Loucy (cell line): ENCODE measurements around the gene PRKAR1A.
"Not testable (repeated sequence)": the region's sequence is repeated elsewhere in the genome, so short reads cannot be mapped to it uniquely, and the experiment has no call there.

ENCODE experiments used
- H2AFZ ChIP-seq: fragments of 200-600 bp; sonication (generic); 2 replicates; pipeline ENCODE4 v1.6.0; 2016; ENCODE audit warnings: antibody characterized with exemption, mild to moderate bottlenecking, low read length, moderate library complexity
- H3F3A ChIP-seq: fragments of 200-600 bp; 2 replicates; pipeline ENCODE4 v1.6.0; 2016; ENCODE audit warnings: antibody characterized with exemption, low read depth, mild to moderate bottlenecking
- H3K27me3 ChIP-seq: fragments of 200-600 bp; sonication (generic); 2 replicates; pipeline ENCODE4 v1.6.1; 2014; ENCODE audit warnings: low read length, mild to moderate bottlenecking; ENCODE audit not compliant: insufficient read depth, poor library complexity, severe bottlenecking
- H3K36me3 ChIP-seq: fragments of 200-600 bp; sonication (generic); 2 replicates; pipeline ENCODE4 v1.6.1; 2016; ENCODE audit warnings: low read length; ENCODE audit not compliant: insufficient read depth
- H3K4me1 ChIP-seq: fragments of 200-600 bp; sonication (generic); 2 replicates; pipeline ENCODE4 v1.5.1; 2014; ENCODE audit warnings: low read length, mild to moderate bottlenecking; ENCODE audit not compliant: insufficient read depth, poor library complexity, severe bottlenecking
- H3K4me2 ChIP-seq: fragments of 200-600 bp; sonication (generic); 2 replicates; pipeline ENCODE4 v1.6.0; 2014; ENCODE audit warnings: antibody characterized with exemption, low read length, low read depth, mild to moderate bottlenecking; ENCODE audit not compliant: poor library complexity, severe bottlenecking
- H3K4me3 ChIP-seq: fragments of 200-600 bp; sonication (generic); 2 replicates; pipeline ENCODE4 v1.5.1; 2014; ENCODE audit warnings: low read length, mild to moderate bottlenecking, mixed read lengths; ENCODE audit not compliant: poor library complexity, severe bottlenecking
- H3K79me2 ChIP-seq: fragments of 200-600 bp; sonication (generic); 2 replicates; pipeline ENCODE4 v1.6.1; 2014; ENCODE audit warnings: low read length; ENCODE audit not compliant: insufficient read depth
- H3K9ac ChIP-seq: fragments of 200-600 bp; sonication (generic); 2 replicates; pipeline ENCODE4 v1.6.0; 2014; ENCODE audit warnings: mild to moderate bottlenecking, low read depth, low read length, moderate library complexity; ENCODE audit not compliant: poor library complexity, severe bottlenecking
- H3K9me2 ChIP-seq: fragments of 200-600 bp; sonication (generic); replicated peaks from 2 replicates; pipeline ENCODE4 v1.6.1; 2016; ENCODE audit warnings: low read depth, low read length, mixed read lengths
- H3K9me3 ChIP-seq: fragments of 200-600 bp; sonication (generic); 2 replicates; pipeline ENCODE4 v1.6.1; 2014; ENCODE audit warnings: mild to moderate bottlenecking, antibody characterized with exemption, low read length, low read depth; ENCODE audit not compliant: insufficient read depth
- H4K20me1 ChIP-seq: fragments of 200-600 bp; sonication (generic); 2 replicates; pipeline ENCODE4 v1.6.0; 2014; ENCODE audit warnings: antibody characterized with exemption, low read length, mild to moderate bottlenecking; ENCODE audit not compliant: insufficient read depth, poor library complexity, severe bottlenecking
- EZH2phosphoT487 ChIP-seq: fragments of 200-600 bp; IDR thresholded peaks from 2 replicates; pipeline ENCODE4 v1.6.1; 2018; ENCODE audit warnings: antibody characterized with exemption, mild to moderate bottlenecking, moderate library complexity, borderline replicate concordance
- TF ChIP-seq, protein P1 (sequence below): fragments of 200-600 bp; sonication (generic); conservative IDR thresholded peaks from 2 replicates; pipeline ENCODE4 v1.5.1; 2014; ENCODE audit warnings: mild to moderate bottlenecking, antibody characterized with exemption, low read length

Gene PRKAR1A

DNA sequence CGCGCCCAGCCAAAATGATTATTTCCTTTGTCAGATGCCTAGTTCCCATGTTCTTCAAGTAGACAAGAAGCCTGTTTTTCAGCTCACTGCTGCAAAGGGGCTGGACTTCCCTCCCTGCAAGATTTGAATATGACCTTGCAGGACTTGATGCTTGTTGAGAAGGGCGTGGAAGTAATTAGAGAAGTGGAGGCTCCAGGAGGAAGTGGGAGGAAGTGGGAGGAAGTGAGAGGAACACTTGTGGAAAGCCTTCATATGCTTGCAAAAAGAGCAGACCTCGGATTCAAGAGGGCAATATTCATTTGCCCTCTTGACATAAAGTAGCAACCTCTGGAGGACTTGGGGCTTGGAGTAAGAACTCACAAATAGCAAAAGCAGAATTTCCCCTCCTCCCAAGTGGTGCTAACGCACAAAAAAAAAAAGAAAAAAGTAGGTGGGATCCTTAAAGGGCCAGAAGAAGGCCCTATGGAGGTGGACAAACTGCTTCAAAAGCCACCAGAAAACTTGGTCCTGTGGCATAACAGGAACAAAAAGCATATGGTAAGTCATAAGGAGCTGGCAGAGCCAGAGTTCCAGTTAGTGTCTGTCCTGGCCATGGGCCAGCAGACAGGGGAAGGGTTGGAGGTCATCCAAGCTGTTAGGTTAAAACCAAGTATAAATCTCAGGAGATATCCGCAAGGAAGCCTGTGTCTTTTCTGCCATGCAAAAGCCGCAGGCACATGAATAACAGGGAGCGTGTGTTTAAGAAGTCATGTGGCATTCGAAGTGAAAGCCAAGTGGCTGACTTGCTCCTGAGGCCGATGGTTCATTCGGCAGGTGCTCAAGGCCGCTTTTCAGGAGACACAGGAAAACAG, 20.6 kb upstream of the PRKAR1A start:
- no peak overlapping the region for H3K9ac ChIP-seq

DNA sequence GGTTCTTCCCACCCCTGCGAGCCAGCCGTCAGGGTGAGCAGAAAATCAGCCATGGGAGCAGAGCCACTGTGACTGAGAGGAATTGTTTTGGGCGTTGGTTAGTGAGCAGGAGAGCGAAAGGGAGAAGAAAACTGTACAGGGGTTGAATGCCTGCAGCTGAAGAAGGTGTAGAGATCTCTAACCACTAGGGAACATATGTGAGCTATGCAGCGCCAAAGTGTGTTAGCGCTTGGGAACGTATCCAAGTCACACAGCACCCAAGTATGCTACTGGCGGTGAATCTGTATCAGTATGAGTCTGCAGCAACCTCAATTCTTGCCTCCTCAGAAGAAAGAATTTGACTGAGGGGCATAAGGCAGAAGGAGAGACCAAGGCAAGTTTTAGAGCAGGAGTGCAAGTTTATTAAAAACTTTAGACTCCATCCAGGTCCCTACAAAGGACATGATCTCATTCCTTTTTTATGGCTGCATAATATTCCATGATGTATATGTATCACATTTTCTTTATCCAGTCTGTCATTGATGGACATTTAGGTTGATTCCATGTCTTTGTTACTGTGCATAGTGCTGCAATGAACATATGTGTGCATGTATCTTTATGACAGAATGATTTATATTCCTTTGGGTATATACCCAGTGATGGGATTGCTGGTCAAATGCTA, 19.7 kb upstream of the PRKAR1A start:
- H3K9ac ChIP-seq, H2AFZ ChIP-seq, H3F3A ChIP-seq, H3K4me3 ChIP-seq, H3K79me2 ChIP-seq, H3K9me2 ChIP-seq, H4K20me1 ChIP-seq, H3K9me3 ChIP-seq, H3K27me3 ChIP-seq, H3K36me3 ChIP-seq, H3K4me1 ChIP-seq, H3K4me2 ChIP-seq: not testable (repeated sequence)

More for the DNA sequence above, 20.6 kb upstream of the PRKAR1A start:
- no peak overlapping the region for H2AFZ ChIP-seq
- H4K20me1 ChIP-seq = no peaks in the 10 kb centered on the region
- no peak overlapping the region for H3K4me2 ChIP-seq
- peaks cover 12% of the 10 kb centered on the region for H3K4me1 ChIP-seq
- H3K36me3 ChIP-seq = no peaks in the 10 kb centered on the region
- TF ChIP-seq EZH2phosphoT487 = no peak
- TF ChIP-seq, protein P1, sequence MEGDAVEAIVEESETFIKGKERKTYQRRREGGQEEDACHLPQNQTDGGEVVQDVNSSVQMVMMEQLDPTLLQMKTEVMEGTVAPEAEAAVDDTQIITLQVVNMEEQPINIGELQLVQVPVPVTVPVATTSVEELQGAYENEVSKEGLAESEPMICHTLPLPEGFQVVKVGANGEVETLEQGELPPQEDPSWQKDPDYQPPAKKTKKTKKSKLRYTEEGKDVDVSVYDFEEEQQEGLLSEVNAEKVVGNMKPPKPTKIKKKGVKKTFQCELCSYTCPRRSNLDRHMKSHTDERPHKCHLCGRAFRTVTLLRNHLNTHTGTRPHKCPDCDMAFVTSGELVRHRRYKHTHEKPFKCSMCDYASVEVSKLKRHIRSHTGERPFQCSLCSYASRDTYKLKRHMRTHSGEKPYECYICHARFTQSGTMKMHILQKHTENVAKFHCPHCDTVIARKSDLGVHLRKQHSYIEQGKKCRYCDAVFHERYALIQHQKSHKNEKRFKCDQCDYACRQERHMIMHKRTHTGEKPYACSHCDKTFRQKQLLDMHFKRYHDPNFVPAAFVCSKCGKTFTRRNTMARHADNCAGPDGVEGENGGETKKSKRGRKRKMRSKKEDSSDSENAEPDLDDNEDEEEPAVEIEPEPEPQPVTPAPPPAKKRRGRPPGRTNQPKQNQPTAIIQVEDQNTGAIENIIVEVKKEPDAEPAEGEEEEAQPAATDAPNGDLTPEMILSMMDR = no peak
- no peaks in the 10 kb centered on the region for H3K79me2 ChIP-seq
- H3K4me3 ChIP-seq = no peak overlapping the region
- no peaks in the 10 kb centered on the region for H3K9me2 ChIP-seq
- H3K9me3 ChIP-seq = no peaks in the 10 kb centered on the region
- H3F3A ChIP-seq = no peaks in the 10 kb centered on the region
- H3K27me3 ChIP-seq = no peaks in the 10 kb centered on the region

DNA sequence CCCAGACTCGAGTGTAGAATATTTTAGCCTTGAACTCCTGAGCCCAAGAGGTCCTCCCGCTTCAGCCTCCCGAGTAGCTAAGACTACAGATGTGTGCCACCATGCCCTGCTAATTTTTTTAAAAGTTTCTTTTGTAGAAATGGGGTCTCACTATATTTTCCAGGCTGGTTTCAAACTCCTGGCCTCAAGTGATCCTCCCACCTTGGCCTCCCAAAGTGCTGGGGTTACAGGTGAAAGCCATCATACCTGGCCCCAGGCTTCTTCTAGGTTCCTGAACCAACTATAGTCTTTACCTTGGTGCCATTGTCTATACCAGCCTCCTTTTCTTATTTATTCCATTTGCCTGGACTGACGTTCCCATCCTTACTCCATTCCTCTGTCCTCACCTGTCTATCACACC, 17.1 kb upstream of the PRKAR1A start:
- no peaks in the 10 kb centered on the region for H3F3A ChIP-seq
- no peaks in the 10 kb centered on the region for H3K79me2 ChIP-seq
- no peaks in the 10 kb centered on the region for H3K4me1 ChIP-seq
- H3K9ac ChIP-seq = no peak overlapping the region
- no peaks in the 10 kb centered on the region for H3K9me3 ChIP-seq
- H3K36me3 ChIP-seq = no peaks in the 10 kb centered on the region
- H3K9me2 ChIP-seq = no peaks in the 10 kb centered on the region
- H4K20me1 ChIP-seq = no peaks in the 10 kb centered on the region
- no peak overlapping the region for H2AFZ ChIP-seq
- H3K27me3 ChIP-seq = no peaks in the 10 kb centered on the region
- no peak overlapping the region for H3K4me3 ChIP-seq
- no peak overlapping the region for H3K4me2 ChIP-seq
- TF ChIP-seq, protein P1 = no peak
- TF ChIP-seq EZH2phosphoT487 = no peak
